Stomach (tissue), 4 donors: ENCODE results near the gene CPAMD8.

Experiments
- POLR2AphosphoS5 ChIP-seq, 3 donors: sonication (generic); formaldehyde crosslinking; IDR thresholded peaks; one replicate each; pipeline ENCODE4 v1.6.1; 2016; ENCODE audit warnings: antibody characterized with exemption in 3 of 3
- TF ChIP-seq, protein P1 (sequence below), 7 experiments: fragments of 450-650 bp in 4 of 7; fragments of 200-600 bp in 3 of 7; sonication (generic) in 3 of 7; IDR thresholded peaks; one replicate each; pipeline ENCODE4 v1.5.1; 2016 to 2019; ENCODE audit warnings: antibody characterized with exemption in 7 of 7, control low read depth in 2 of 7, mild to moderate bottlenecking in 1 of 7

DNA sequence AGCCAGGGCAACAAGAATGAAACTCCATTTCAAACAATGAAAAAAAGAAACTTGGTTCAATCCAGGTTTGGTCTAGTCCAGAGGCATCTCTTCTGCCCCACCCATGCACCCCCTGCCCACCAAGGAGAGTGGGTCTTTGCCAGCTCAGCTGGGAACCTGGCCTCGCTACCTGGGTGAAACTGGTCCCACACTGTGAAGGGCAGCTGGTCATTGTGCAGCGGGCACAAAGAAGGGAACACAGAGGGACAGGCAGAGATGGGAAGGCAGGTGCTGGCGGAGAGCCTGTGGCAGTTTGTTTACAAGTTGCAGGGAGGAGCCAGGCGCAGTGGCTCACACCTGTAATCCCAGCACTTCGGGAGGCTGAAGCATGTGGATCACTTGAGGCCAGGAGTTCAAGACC, 50.2 kb downstream of the CPAMD8 start:
- TF ChIP-seq, protein P1, sequence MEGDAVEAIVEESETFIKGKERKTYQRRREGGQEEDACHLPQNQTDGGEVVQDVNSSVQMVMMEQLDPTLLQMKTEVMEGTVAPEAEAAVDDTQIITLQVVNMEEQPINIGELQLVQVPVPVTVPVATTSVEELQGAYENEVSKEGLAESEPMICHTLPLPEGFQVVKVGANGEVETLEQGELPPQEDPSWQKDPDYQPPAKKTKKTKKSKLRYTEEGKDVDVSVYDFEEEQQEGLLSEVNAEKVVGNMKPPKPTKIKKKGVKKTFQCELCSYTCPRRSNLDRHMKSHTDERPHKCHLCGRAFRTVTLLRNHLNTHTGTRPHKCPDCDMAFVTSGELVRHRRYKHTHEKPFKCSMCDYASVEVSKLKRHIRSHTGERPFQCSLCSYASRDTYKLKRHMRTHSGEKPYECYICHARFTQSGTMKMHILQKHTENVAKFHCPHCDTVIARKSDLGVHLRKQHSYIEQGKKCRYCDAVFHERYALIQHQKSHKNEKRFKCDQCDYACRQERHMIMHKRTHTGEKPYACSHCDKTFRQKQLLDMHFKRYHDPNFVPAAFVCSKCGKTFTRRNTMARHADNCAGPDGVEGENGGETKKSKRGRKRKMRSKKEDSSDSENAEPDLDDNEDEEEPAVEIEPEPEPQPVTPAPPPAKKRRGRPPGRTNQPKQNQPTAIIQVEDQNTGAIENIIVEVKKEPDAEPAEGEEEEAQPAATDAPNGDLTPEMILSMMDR (IDR thresholded peaks at IDR 0.05): no peak
- no peak for TF ChIP-seq POLR2AphosphoS5 (IDR thresholded peaks at IDR 0.05)
